Endothelial cell of umbilical vein (primary cell): ENCODE data around the gene ACAA2.

Source experiments
- CTCF ChIP-seq, 2 donors: IDR thresholded peaks; 1 replicate in 1 of 2; 2 replicates in 1 of 2; pipeline ENCODE4 v1.5.1; 2011; ENCODE audit warnings: low read length in 2 of 2, mild to moderate bottlenecking in 2 of 2, moderate library complexity in 2 of 2, control low read depth in 1 of 2, inconsistent platforms in 1 of 2, low read depth in 1 of 2; ENCODE audit not compliant: insufficient read depth in 1 of 2; ENCODE audit errors: extremely low read depth in 1 of 2
- POLR2A ChIP-seq: IDR thresholded peaks from 2 replicates; pipeline ENCODE4 v1.6.1; 2012; ENCODE audit warnings: low read depth, mild to moderate bottlenecking, control low read depth, low read length

- TF ChIP-seq CTCF (IDR thresholded peaks at IDR 0.05; ENCODE audit: extremely low read depth in 1 of 2, insufficient read depth in 1 of 2, low read depth in 1 of 2, low read length in 2 of 2) (no peak), POLR2A (no peak)
These were observed 49.7 kb downstream of the ACAA2 start for GRCh38 chr18:49763590-49763989.
